ENCODE results near the gene DUSP18. TPM values are rescaled to one million over a fixed set of nuclear protein-coding genes. Genes with fewer than 3 reads are reported as not detected.

DUSP18 gene
- polyA plus RNA-seq, 4 donors = 4.3 to 9.4 (median 7.7) TPM

DNA sequence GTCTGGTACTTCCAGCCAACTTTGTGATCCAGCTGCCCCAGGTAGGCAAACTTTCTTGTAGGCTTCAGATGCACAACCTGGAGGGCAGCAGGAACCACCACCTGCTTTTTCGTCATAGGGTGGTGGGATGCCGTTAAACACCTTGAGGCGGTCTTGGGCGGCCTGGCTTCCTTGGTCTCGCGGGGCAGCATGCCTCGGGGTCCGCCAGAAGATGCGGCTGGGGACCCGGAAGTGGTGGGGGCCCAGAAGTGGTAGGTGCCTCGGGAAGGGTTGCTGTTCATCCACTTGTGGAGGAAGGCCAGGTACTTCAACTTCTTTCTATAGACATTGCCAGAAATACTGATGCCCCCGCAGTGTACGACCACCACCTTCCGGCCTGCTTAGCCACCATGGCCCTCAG is 13.3 kb downstream of the DUSP18 start:
- FAIRE-seq (no peak), DNase-seq (no peak)
- WGBS, 3 donors = 95 to 98% (median 97%) methylated on average over 14 of the region's 14 CpGs
- Histone ChIP-seq H3K27ac (ENCODE audit: low read depth in 1 of 3, low read length in 2 of 3) (no peak overlapping the region), H3K4me3 (ENCODE audit: low read depth in 1 of 3, low read length in 3 of 3) (no peak overlapping the region), H3K27me3 (ENCODE audit: control insufficient read depth in 3 of 3, insufficient read depth in 3 of 3, low read length in 3 of 3) (no peaks in the 10 kb centered on the region), H3K9me3 (ENCODE audit: control insufficient read depth in 2 of 2, insufficient read depth in 1 of 2, low read depth in 1 of 2, low read length in 1 of 2) (no peaks in the 10 kb centered on the region), H3K4me1 (ENCODE audit: control insufficient read depth in 3 of 3, insufficient read depth in 2 of 3, low read depth in 1 of 3, low read length in 2 of 3) (peaks cover 0 to 2% (median 0%) of the 10 kb centered on the region in 3 donors), H3K36me3 (ENCODE audit: control insufficient read depth in 3 of 3, insufficient read depth in 2 of 3, low read depth in 1 of 3, low read length in 3 of 3) (peaks cover 0 to 14% (median 0%) of the 10 kb centered on the region in 3 donors)

DNA sequence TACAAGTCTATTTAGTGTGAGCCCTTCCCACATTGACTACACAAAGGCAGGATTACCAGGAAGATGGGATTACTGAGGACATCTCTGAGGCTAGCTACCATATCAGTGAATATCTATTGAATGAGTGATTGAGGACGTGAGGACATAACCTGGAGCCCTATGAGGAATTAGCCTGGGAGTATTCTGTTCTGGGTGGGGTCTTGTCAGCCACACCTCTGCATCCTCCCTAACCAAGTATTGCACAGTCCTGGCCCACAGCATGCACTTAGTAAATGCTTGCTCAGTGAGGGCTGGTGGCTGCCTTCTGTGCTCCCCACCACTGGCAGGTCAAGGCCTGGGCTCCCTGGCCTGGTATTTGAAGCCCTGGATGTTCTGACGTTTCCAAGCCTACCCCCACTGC is 14.8 kb downstream of the DUSP18 start:
- 58 to 82% (median 63%) methylated on average over 2 of the region's 2 CpGs for WGBS, 3 donors
- H3K9me3 ChIP-seq (ENCODE audit: control insufficient read depth in 2 of 2, insufficient read depth in 1 of 2, low read depth in 1 of 2, low read length in 1 of 2) = no peaks in the 10 kb centered on the region
- no peak overlapping the region for H3K27ac ChIP-seq (ENCODE audit: low read depth in 1 of 3, low read length in 2 of 3)
- DNase-seq (no peak), FAIRE-seq (no peak)
- no peak overlapping the region for H3K4me3 ChIP-seq (ENCODE audit: low read depth in 1 of 3, low read length in 3 of 3)
- peaks cover 0 to 2% (median 0%) of the 10 kb centered on the region in 3 donors for H3K4me1 ChIP-seq (ENCODE audit: control insufficient read depth in 3 of 3, insufficient read depth in 2 of 3, low read depth in 1 of 3, low read length in 2 of 3)
- H3K27me3 ChIP-seq (ENCODE audit: control insufficient read depth in 3 of 3, insufficient read depth in 3 of 3, low read length in 3 of 3) = no peaks in the 10 kb centered on the region
- peaks cover 0 to 11% (median 0%) of the 10 kb centered on the region in 3 donors for H3K36me3 ChIP-seq (ENCODE audit: control insufficient read depth in 3 of 3, insufficient read depth in 2 of 3, low read depth in 1 of 3, low read length in 3 of 3)

- H3K9me3 ChIP-seq (ENCODE audit: control insufficient read depth in 2 of 2, insufficient read depth in 1 of 2, low read depth in 1 of 2, low read length in 1 of 2) = no peaks in the 10 kb centered on the region
- H3K27ac ChIP-seq (ENCODE audit: low read depth in 1 of 3, low read length in 2 of 3) = no peak overlapping the region
- FAIRE-seq (no peak), DNase-seq (peak; percentile 17 to 42)
- H3K4me1 ChIP-seq (ENCODE audit: control insufficient read depth in 3 of 3, insufficient read depth in 2 of 3, low read depth in 1 of 3, low read length in 2 of 3) = peaks cover 0 to 2% (median 0%) of the 10 kb centered on the region in 3 donors
- WGBS, 3 donors = 45 to 51% (median 51%) methylated on average over 5 of the region's 5 CpGs
- peaks cover 0 to 11% (median 0%) of the 10 kb centered on the region in 3 donors for H3K36me3 ChIP-seq (ENCODE audit: control insufficient read depth in 3 of 3, insufficient read depth in 2 of 3, low read depth in 1 of 3, low read length in 3 of 3)
- H3K27me3 ChIP-seq (ENCODE audit: control insufficient read depth in 3 of 3, insufficient read depth in 3 of 3, low read length in 3 of 3) = no peaks in the 10 kb centered on the region
- no peak overlapping the region for H3K4me3 ChIP-seq (ENCODE audit: low read depth in 1 of 3, low read length in 3 of 3)
Measured at GRCh38 chr22:30650508-30651116, 17.1 kb downstream of the DUSP18 start.

DNA sequence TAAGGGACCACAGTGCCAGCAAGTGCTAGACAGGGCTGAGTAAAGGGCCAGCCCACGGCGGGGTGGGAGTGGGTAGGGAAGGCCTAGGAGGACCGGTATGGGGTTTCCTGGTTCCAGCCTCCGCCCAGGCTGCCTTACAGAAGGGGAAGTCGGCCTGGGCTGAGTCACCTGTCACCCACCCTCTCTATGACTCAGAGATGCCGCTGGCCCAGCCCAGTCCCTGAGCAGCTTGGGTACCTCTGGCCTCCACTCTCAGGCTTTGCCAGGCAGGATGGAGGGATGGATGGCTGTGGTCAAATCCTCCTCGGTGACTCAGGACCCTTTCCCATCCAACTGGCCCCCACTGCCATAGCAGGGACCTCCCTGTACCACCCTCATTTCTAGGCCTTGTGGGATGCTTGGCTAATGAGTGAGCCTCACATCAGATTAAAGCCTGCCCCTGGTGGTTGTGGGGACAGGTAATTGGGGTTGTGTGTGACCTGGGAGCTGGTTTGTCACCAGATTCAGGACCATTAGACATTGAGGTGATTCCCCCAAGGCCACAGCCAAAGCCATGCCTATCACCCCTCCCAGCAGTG is 18.2 kb downstream of the DUSP18 start:
- 9 to 38% (median 33%) methylated on average over 7 of the region's 7 CpGs for WGBS, 3 donors
- FAIRE-seq (no peak), DNase-seq (peak; percentile 37 to 79)
- H3K4me3 ChIP-seq (ENCODE audit: low read depth in 1 of 3, low read length in 3 of 3) = no peak overlapping the region
- peaks cover 0 to 2% (median 0%) of the 10 kb centered on the region in 3 donors for H3K4me1 ChIP-seq (ENCODE audit: control insufficient read depth in 3 of 3, insufficient read depth in 2 of 3, low read depth in 1 of 3, low read length in 2 of 3)
- H3K9me3 ChIP-seq (ENCODE audit: control insufficient read depth in 2 of 2, insufficient read depth in 1 of 2, low read depth in 1 of 2, low read length in 1 of 2) = no peaks in the 10 kb centered on the region
- H3K27ac ChIP-seq (ENCODE audit: low read depth in 1 of 3, low read length in 2 of 3) = no peak overlapping the region
- peaks cover 0 to 5% (median 0%) of the 10 kb centered on the region in 3 donors for H3K36me3 ChIP-seq (ENCODE audit: control insufficient read depth in 3 of 3, insufficient read depth in 2 of 3, low read depth in 1 of 3, low read length in 3 of 3)
- H3K27me3 ChIP-seq (ENCODE audit: control insufficient read depth in 3 of 3, insufficient read depth in 3 of 3, low read length in 3 of 3) = no peaks in the 10 kb centered on the region

DNA sequence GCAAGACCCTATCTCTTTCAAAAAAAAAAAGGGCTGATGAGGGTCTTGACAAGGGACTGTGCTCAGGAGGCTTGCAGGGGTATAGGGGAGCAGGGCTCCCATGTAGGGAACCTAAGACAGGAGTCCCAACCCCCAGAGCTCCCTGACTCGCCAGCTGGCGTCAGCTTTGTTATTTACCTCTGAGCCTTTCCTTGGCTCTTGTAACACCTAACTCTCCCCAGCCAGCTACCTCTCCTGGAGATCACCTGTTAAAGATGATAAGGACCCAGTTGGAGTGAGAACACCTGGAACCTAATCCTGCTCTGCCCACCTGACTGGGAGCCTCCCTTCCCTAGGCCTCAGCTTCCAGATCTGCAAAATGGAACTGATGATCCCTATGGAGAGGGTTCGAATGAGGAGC is 18.9 kb downstream of the DUSP18 start:
- Histone ChIP-seq H3K36me3 (ENCODE audit: control insufficient read depth in 3 of 3, insufficient read depth in 2 of 3, low read depth in 1 of 3, low read length in 3 of 3) (no peaks in the 10 kb centered on the region), H3K27me3 (ENCODE audit: control insufficient read depth in 3 of 3, insufficient read depth in 3 of 3, low read length in 3 of 3) (no peaks in the 10 kb centered on the region), H3K27ac (ENCODE audit: low read depth in 1 of 3, low read length in 2 of 3) (no peak overlapping the region), H3K4me3 (ENCODE audit: low read depth in 1 of 3, low read length in 3 of 3) (no peak overlapping the region), H3K9me3 (ENCODE audit: control insufficient read depth in 2 of 2, insufficient read depth in 1 of 2, low read depth in 1 of 2, low read length in 1 of 2) (no peaks in the 10 kb centered on the region), H3K4me1 (ENCODE audit: control insufficient read depth in 3 of 3, insufficient read depth in 2 of 3, low read depth in 1 of 3, low read length in 2 of 3) (peaks cover 0 to 2% (median 0%) of the 10 kb centered on the region in 3 donors)
- DNase-seq (peak in 1 of 2 donors; percentile 19), FAIRE-seq (no peak)
- 54 to 83% (median 67%) methylated on average over 3 of the region's 3 CpGs for WGBS, 3 donors

GRCh38 chr22:30647536-30647935 is 20.1 kb downstream of the DUSP18 start:
- no peak overlapping the region for H3K4me3 ChIP-seq (ENCODE audit: low read depth in 1 of 3, low read length in 3 of 3)
- FAIRE-seq (no peak), DNase-seq (no peak)
- H3K27ac ChIP-seq (ENCODE audit: low read depth in 1 of 3, low read length in 2 of 3) = no peak overlapping the region
- no peaks in the 10 kb centered on the region for H3K36me3 ChIP-seq (ENCODE audit: control insufficient read depth in 3 of 3, insufficient read depth in 2 of 3, low read depth in 1 of 3, low read length in 3 of 3)
- 88 to 92% (median 88%) methylated on average over 3 of the region's 3 CpGs for WGBS, 3 donors
- no peaks in the 10 kb centered on the region for H3K4me1 ChIP-seq (ENCODE audit: control insufficient read depth in 3 of 3, insufficient read depth in 2 of 3, low read depth in 1 of 3, low read length in 2 of 3)
- H3K27me3 ChIP-seq (ENCODE audit: control insufficient read depth in 3 of 3, insufficient read depth in 3 of 3, low read length in 3 of 3) = no peaks in the 10 kb centered on the region
- no peaks in the 10 kb centered on the region for H3K9me3 ChIP-seq (ENCODE audit: control insufficient read depth in 2 of 2, insufficient read depth in 1 of 2, low read depth in 1 of 2, low read length in 1 of 2)

GRCh38 chr22:30646518-30647160 is 21.0 kb downstream of the DUSP18 start:
- Histone ChIP-seq H3K27me3 (ENCODE audit: control insufficient read depth in 3 of 3, insufficient read depth in 3 of 3, low read length in 3 of 3) (no peaks in the 10 kb centered on the region), H3K9me3 (ENCODE audit: control insufficient read depth in 2 of 2, insufficient read depth in 1 of 2, low read depth in 1 of 2, low read length in 1 of 2) (no peaks in the 10 kb centered on the region), H3K4me1 (ENCODE audit: control insufficient read depth in 3 of 3, insufficient read depth in 2 of 3, low read depth in 1 of 3, low read length in 2 of 3) (no peaks in the 10 kb centered on the region), H3K36me3 (ENCODE audit: control insufficient read depth in 3 of 3, insufficient read depth in 2 of 3, low read depth in 1 of 3, low read length in 3 of 3) (no peaks in the 10 kb centered on the region), H3K4me3 (ENCODE audit: low read depth in 1 of 3, low read length in 3 of 3) (no peak overlapping the region), H3K27ac (ENCODE audit: low read depth in 1 of 3, low read length in 2 of 3) (no peak overlapping the region)
- DNase-seq = no peak
- WGBS, 3 donors = 92 to 96% (median 95%) methylated on average over 23 to 25 of the region's 25 CpGs
- FAIRE-seq = no peak

DNA sequence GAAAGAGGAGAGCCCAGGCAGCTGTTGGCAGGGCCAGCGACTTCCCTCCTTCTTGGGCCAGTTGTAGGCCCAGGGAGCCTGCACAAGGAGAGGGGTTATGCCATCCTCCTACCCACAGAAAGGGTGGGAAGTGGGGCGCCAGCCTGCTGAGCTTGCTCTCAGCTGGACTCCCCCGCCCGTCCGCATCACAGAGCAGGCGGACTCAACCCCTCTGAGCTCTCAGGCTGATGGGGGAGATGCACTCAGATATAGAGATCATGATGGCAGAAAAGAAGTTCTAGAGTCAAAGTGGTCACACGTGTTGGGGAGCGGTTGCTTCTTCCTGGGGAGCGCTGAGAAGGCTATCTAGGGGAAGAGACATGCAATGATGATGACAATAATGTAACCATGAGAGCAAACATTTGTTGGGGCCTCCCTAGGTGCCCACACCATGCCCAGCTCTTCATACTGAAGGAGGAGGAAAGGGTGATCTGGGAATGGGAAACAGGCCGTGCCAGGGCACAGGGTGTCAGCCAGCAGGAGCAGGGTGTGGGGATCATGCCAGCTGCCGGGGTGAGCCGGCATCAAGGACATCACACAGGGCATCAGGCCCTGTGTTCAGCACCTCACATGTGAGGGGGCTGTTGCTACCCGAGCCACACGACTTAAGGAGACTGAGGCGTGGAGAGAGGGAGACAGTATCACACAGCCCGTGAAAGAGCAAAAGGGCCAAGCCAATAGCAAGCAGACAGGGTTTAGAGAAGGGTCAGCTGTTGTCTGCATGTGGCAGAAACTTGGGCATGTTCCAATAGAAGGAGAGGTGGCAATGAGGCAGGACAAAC is 24.4 kb downstream of the DUSP18 start:
- no peak for FAIRE-seq
- 78 to 85% (median 84%) methylated on average over 16 of the region's 16 CpGs for WGBS, 3 donors

More for the DNA sequence above, 24.4 kb downstream of the DUSP18 start:
- Histone ChIP-seq H3K27me3 (ENCODE audit: control insufficient read depth in 3 of 3, insufficient read depth in 3 of 3, low read length in 3 of 3) (no peaks in the 10 kb centered on the region), H3K27ac (ENCODE audit: low read depth in 1 of 3, low read length in 2 of 3) (no peak overlapping the region), H3K4me1 (ENCODE audit: control insufficient read depth in 3 of 3, insufficient read depth in 2 of 3, low read depth in 1 of 3, low read length in 2 of 3) (no peaks in the 10 kb centered on the region), H3K9me3 (ENCODE audit: control insufficient read depth in 2 of 2, insufficient read depth in 1 of 2, low read depth in 1 of 2, low read length in 1 of 2) (no peaks in the 10 kb centered on the region), H3K4me3 (ENCODE audit: low read depth in 1 of 3, low read length in 3 of 3) (no peak overlapping the region), H3K36me3 (ENCODE audit: control insufficient read depth in 3 of 3, insufficient read depth in 2 of 3, low read depth in 1 of 3, low read length in 3 of 3) (no peaks in the 10 kb centered on the region)
- no peak for DNase-seq
